Dermis microvascular lymphatic vessel endothelial cell (primary cell): ENCODE results near the gene HINT2. TPM values are rescaled to one million over a fixed set of nuclear protein-coding genes. Genes with fewer than 3 reads are reported as not detected.

ENCODE experiments used
- DNase-seq, 2 donors: peaks; one replicate each; pipeline versions ENCODE4 v3.0.0 to v3.0.0-alpha.2; 2010; ENCODE audit warnings: low read depth in 2 of 2
- total RNA-seq: library from RNA; depleted of rRNA; stranded (reverse); fragments of >200 nt; gene quantifications from 2 replicates; pipeline ENCODE4 v1.2.1, GENCODE V29; 2014

Gene HINT2
- total RNA-seq, 1 donor from 2014 or later = 9.9 TPM

DNA sequence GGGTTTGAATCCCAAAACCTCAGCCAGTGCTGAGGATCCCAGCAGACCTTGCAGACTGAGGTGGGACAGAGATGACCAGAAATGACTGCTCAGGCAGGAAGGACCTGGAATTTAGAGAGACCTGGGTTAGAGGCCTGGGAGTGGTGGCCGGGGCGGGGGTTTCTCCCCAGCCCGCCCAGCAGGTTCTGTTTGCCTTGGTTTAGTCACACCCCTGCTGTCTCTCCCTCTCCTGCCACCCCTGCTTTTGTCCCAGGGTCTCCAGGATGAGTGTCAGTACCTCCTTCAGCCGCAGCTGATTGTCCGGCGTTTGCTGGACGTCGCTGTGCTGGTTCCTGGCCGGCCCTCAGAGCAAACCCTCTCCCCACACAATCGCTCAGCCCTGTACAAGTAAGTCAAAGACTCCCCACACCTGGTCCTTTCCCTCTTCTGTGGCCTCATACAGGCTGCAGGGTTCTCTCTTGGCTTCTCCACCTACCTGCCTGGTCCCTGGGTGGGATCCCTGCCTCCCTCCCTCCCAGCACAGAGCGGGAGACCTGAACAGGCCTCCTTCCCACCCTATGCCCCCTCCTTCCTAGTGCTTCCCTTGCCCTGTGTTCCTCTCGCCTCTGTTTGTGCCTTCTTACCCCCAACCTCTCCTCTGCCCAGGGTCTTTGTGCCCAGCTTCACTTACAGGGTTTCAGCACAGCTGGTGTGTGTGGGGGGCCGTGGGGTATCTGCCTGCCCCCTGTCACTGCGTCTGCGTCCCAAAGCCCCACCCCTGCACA lies 26.2 kb upstream of the HINT2 start:
- no peak for DNase-seq

DNA sequence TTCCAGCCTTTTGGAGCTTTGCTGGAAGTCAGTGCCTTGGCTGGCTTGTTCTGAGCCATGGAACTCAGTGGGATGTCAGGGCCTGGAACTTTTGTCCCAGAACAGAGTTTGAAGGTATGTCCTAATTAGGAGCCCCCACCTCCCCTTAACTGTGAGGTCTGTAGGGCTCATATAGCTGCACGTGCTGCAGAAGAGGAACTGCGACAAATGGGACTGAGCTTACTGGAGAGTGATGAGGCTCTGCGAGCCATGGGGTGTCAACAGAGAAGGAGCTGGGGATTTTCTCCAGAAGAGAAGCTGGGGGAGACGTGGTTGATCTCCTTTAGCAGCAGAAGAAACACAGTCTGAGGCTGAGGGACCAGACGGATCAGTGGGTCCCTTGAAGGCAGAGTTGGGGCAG lies 25.1 kb upstream of the HINT2 start:
- DNase-seq = no peak

DNA sequence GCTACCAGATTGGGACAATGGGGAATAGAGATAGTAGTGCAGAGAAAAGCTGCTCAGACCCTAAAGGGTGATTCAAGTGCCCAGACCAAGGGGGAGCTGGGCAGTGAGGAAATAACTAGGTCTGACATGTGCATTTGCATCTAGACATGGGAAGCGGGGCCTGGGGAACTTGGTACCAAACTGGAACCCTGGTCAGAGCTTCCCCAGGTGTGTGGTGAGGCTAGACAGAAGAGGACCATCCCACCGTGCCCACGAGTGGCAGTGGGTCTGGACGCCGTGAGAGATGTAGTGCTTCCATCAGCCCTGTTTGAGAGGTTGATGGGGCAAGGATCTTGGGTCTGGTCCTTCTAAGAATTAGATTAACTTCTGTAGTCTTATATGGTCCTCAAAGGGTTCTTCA lies 21.8 kb upstream of the HINT2 start:
- no peak for DNase-seq

DNA sequence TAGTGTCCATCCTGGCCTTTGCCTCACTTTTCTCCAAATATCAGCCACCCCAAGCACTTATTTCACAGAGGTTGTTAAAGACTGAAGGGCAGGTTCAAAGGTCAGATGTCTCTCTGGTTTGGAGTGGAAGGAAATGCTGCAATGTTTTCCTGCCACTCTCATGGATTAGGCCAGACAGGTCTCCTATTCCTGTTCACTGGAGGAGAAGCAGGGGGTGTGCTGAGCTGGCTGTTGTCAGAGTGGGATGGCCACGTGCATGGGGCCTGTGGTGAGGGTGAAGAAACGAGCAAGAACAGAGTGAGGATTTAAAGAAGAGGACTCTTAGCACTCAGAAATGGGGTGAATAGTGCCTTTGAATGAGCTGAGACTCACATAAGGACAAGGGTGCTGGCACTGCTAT lies 20.9 kb upstream of the HINT2 start:
- no peak for DNase-seq

DNA sequence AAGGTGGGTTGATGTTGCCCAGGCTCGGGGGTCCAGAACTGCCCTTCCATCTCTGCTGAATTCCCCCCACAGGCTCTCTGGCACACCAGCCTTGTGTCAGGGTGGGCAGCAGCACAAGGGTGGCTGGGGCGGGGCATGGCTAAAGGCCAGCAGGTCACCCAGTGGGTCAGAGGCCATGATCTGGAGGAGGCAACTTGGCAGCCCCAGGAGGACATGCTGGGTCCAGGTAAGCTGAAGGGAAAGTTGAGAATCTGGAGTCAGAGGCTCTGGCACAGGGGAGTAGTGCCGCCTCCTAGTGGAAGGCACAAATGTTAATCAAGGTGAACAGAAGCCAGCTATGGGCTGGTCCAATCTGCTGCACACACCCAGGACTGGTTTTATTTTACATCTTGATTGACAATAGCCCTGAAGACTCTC lies 20.4 kb upstream of the HINT2 start:
- DNase-seq = peak in 1 of 2 donors; percentile 12

DNA sequence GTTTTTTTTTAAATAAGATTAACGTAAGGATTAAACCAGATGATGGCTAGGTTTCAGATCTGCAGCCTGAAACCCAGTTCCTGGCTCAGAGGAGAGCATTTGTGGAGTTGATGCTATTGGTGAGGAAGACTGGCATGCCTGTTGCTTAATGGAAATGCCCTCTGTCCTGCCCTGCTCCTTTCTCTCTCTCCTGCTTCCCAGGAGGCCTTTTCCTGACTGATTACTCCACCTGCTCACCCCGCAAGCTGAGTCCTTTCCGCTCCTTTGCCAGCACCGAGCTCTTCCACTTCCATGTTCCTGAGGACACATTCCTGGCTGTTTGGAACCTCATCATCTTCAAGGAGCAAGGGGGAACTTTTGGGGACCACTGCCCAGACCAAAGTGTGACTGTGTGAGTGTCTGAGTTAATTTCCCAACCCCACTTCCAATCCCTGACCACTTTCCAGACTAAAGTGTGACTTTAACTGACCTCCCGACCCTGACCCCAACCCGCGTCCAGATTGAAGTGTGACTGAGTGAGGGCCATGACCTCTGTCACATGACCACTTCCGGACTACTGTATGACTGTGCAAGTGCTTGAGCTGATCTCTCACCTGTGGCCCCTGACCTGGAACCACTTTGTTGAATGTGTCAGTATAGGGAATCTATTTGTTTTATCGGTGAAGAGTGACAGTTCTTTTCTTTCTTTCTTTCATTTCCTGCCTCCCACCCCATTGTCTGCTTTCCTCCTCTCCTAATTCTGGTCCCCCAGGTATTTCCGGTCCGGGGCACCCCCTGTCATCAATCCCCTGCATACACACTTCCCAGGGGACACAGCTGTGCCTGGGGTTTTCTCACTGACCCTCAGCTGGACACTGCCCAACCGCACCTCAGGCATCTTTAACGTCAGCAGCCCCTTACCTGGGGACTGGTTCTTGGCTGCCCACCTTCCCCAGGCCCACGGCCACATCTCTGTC lies 19.7 kb upstream of the HINT2 start:
- DNase-seq = no peak

DNA sequence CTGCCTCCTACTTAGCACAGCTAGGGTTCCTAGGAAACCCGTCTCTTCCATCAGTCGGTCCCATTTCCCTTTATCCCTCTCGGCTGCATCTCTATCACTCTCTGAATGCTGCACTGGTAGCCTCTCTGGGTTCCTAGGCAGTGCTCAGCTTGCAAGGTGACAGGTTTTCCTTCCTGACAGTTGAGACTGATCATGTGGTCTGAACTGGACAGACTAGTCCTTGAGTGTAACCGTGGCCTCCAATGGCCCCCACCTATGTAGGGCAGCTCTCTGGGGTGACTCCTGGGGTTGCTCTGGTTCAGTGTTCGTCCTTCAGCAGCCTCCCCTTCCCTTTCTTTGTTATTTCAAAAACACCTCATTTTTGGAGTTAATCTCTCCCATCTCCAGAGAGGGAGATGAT lies 18.0 kb upstream of the HINT2 start:
- no peak for DNase-seq

DNA sequence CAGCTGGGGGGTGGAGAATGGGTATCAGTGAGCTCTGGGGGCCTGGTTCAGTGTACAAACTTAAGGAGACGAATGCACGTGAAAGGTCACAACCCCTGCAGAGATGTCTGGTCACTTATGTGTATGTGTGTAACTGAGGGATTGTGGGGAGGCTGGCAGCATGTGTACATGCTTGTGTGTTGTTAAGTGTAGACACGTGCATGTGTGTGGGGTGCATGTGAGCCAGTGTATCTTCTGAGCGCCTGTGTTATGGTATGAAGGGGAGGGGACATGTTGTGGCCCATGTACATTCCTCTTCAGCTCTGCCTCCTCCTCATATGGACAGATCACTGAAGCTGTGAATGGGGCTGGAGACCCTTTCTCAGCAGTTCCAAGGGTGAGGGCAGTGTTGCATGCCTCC lies 16.2 kb upstream of the HINT2 start:
- DNase-seq = no peak

DNA sequence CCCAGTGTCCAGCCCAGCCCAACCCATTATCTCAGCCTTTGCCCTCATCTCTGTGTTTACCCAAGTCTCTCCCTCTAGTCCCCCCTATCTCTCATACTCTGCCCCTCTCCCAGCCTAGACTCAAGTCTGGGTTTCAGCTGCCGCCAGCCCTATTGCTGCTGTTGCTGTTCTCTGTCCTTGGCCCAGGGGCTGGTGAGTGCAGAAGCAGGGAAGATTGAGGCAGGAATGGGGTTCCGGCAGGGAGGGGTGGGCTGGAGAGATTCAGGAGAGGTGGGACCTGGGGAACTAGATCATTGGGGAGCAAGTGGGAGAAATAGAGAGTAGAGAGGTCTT lies 14.9 kb upstream of the HINT2 start:
- no peak for DNase-seq

DNA sequence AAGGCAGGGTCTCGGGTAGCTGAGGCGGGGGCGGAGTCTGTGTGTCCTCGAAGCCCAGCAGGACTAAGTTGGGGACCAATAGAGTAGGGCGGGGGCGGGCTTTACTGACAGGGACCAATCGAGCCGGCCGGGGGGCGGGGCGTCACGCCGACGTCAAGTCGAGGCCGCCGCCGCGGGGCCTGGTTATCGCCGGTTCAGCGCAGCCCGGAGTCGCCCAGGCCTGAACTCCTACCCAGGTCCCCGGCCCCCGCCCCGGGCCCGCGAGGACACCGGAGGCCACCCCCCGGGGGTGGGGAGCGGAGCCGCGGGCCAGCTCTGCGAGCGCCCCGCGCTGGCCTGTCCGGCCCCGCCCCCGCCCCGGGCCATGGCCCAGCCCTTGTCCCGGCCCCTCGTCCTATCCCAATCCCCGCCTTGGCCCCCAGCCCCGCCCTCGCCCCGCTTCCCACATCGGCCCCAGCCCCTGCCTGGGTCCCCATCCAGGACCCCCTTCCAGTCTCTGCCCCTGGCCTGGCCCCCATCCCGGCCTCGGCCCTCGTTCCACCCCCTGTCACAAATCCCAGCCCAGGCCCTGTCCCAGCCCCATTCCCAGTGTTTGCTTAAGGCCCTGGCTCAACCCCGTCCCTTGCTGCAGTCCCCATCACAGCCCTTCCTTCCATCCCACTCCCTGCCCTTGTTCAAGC lies 14.4 kb upstream of the HINT2 start, which contains the start of gene TMEM8B:
TSS of gene TMEM8B (plus strand) at position 145 of the 680 bp plus-strand sequence. CDS start at position 365, 220 bp downstream.
- DNase-seq = peak; percentile 64 to 91

DNA sequence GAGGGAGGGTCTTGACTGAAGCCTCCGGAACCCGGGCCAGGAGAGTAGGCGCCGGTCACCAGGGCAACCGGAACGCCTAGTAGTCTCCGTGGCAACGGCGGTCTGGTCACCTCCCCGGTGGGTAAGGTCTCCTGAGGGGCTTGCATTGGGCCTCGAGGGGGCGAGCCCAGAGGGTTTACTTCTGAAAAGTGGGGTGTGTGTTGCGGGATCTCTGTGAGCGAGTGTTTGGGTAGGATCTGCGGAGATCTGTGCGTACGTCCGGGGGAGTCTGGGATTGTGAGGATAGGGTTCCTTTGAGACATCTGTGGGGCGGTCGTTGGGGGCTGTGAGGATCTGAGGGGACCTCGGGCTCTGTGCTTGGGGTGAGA lies 13.9 kb upstream of the HINT2 start, which contains the start of gene FAM221B:
TSS of gene FAM221B (minus strand) at position 17 of the 368 bp plus-strand sequence. CDS start 2,571 bp downstream, outside the sequence.
- DNase-seq = no peak

DNA sequence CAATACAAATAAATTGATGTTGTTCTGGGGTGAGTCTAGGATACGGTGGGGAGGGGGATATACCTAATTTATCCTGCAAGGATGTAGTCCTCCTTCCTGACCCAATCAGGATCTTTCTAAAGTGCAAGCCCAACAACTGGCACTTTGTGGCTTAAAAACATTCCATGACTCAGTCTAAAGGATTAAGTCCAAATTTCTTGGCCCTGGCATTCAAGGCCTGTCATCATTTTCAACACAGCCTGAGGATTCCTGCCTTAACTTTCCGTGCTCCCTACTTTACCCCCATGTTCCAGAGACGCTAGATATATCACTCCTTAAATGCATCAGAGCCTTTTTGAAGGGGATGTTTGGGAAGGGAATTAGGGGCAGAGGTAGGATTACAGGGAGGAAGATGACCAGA lies 12.6 kb upstream of the HINT2 start:
- no peak for DNase-seq

DNA sequence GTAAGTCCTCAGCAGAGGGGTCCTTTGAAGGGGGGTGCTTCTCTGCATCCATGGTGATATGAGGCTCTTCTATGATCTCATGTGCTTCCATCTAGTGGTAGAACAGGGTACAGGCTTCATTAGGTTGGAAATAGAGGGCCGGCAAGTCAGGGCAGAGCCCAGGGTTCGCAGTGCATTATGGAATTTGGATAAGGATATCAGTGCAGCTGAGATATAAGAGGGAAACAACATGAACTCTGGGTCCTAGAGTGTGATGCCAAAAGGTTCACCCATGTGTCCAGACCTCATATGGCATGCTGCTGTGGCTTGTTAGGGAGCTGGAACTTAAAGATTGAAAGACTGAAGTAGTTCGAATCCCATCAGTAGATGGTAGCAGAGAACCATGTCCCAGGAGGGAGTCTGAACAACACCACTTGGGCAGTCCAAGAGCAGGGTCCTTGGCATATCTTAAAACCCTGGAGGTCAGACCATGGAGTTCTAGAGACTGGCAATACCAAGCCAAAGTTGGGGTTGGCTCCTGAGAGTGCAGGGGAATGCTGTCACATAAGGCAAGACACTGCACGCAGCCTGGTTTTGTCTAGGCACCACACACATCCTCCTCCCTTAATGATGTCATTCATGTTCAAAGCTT lies 11.3 kb upstream of the HINT2 start:
- peak; percentile 55 to 71 for DNase-seq

DNA sequence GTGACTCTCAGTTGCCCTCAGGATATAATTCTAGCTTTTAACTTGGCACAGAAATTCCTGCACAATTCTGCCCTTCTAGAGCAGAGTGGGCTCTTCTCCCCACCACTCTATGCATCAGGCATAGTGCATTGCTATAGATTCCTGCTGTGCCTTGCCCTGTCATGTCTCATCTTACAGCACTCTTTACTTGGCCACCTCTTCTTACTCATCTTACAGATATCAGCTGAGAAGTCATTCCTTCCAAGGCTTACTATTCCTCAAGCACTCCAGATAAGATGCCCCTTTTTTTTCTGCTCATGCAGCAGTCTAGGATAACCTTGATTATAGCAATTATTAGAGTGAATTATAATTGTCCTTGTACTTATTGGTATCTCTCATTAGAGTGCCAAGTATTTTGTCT lies 8.1 kb upstream of the HINT2 start:
- no peak for DNase-seq

DNA sequence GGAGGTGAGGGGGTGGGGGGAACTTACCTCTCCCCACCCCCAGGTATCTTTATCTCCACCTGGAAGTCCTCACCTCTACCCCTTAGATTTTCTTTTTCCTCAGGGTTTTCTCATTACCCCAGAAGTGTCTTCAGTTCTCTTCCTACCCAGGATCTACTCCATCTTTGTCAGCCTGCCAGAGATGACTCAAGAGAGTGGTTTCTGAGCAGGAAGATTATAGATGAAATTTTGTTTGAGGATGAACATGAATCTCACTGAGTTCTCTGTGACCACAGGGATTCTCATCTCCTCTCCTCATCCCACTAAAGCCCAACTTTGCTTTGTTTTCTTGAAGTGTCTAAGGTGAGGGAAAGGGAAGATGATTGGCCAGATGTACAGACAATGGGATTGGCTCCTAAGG lies 5.2 kb upstream of the HINT2 start:
- no peak for DNase-seq

DNA sequence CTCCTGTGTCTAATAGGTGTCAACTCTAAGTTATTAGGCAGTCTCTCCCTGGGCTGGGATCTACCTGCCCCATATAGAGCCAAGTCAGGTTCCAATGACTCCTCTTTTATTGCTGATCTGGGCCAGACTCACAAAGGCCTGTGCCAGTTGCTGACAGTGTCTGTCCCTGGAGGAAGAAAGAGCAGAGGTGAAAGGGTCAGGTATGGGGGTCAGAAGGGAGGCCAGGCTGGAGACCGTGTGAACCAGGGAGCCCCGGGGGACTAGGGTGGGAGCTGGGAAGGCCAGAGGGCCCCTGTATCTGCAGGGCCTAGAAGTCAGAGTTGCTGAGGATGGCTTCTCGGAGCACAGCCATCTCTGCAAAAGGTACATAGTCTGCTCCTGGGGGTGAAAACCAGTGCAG lies 3.5 kb upstream of the HINT2 start:
- no peak for DNase-seq

DNA sequence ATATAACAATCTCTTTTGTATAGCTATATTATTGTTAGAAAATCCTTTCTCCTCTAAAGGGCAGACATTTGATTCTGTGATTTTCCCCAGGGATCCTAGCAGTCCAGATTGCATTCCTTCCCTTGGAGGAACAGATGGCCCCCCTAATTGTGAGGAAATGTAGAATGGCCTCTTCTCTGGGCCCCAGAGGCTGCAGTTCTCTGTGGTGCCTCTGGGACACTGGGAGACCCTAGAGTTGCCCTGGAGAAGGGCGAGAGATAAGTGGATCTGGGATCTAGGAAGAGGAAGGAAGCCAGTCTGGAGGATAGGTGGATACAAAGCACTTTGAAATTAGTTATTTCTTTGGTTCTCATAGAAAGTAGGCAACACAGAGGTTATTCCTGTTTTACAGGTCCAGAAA lies 1.9 kb upstream of the HINT2 start:
- DNase-seq = no peak

DNA sequence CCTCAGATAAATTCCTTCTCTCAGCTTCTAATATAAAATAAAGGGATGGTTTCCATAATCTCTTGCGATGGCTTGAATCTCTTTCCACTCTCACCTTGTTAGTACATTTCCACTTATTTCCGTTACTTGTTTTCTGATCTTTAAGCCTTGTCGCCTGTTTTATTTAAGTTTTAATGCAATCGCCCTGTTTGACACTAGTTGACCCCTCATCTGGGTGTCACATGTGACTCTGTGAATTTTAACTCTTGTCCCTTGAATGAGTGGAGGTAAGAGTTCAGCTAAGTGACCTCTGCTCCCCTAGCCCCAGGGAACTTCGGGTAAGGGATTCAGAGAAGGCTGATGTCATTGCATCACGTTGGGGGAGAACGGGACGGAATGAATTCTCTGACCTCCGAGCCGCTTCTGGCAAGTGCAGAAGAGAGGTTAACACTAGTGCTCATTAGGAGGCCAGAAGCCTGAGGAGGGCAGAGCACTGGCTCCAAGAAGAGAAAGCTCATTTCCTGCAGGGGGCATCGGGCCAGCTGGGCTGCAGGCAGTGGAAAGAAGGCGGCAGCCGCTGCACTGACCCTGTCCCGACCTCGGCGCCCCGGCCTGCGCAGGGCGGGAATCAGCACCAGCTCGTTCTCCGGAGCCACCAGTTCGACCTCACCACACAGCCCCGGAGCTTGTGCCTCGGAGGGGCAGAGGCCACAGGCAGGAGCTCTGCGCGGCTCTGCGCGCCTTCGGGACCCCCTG lies 569 bp downstream of the HINT2 start:
- DNase-seq = peak in 1 of 2 donors; percentile 48

DNA sequence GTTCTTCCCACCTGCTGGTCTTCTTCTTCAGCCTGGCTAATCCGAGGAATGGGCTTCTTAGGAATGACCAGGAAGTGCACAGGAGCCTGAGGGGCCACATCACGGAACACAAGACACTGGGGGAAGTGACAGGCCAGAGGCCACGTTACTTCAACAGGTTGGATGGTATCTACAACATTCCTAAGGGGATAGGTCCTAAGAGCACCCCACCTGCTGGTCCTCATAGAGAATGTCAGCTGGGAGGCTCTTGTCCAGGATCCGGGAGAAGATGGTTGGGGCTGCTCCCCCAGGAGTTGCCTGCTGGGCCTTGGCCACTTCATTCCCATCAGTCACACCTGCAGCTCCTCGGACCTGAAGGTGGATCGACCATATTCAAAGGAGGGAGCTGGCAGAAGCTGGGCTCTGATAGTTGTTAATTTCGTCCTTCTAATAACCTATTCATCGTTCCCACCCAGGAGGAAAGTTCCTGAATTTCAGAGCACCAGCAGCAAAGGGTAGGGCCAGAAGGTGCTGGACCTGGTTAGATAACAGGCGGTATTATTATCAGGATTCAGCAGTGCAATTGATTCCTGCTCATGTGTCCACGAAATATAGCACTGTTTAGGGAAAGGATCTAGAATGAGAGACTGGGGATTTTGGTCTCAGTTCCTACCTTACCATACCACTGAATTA lies 1.3 kb downstream of the HINT2 start:
- peak in 1 of 2 donors; percentile 60 for DNase-seq

DNA sequence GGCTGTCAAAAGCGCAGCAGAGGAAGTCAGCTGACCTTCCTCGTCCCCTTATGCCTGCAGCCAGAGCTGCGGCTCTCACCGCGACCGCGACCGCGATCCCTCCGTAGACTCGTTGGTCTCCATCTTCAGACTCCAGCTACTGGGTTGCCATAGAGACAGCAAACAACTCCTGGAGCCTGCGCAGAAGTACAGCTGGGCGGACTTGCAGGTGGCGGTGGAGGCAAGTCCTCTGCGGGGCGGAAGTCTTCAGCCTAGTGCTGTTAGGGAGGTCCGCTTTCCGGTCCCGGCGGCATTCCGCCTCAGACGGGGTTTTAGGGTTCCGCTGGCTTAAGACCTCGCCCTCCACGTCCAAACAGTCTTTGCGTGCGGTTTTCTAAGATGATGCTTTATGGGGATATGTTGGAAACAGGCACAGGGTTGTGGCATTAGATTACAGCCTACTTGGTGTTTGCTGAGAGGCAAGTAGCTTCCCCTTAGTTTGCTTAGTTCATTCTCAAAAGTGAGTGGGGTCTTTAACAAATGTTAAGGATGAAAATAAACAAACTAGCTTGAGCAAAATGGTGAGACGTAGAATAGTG lies 2.7 kb downstream of the HINT2 start, which contains the start of gene SPAG8:
TSS of gene SPAG8 (minus strand) at position 238 of the 578 bp plus-strand sequence. CDS start at position 123, 115 bp downstream.
- DNase-seq = peak in 1 of 2 donors; percentile 79
